Measurements from ENCODE around the gene SPATA20.

The SPATA20 gene

DNA sequence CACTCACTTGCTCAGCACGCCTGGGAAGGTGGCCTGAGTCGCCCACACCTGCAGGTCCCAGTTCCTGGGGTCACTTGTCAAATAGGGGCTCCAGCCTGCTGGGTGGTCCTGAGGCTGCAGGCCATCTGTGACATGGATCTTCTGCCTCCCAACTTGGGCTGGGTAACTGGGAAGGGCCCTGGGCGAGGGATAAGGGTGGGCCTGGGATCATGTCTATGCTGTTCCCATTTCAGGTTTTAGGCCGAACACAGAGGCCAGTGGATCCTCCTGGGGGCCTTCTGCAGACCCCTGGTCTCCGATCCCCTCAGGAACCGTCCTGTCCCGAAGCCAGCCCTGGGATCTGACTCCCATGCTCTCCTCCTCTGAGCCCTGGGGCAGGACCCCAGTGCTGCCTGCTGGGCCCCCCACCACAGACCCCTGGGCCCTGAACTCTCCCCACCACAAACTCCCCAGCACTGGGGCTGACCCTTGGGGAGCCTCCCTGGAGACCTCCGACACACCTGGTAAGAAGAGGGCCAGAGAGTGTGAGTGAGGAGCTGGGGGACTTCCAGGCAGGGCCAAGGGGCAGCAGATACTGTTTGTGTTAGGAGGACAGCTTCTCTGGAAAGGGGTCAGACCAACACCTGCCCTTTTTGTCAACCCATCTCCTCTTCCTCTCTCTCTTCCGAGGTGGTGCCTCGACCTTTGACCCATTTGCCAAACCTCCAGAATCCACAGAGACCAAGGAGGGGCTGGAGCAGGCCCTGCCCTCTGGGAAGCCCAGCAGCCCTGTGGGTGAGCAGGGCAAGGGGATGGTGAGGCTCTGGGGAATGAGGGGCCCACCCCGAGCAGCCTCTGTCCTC lies 6.2 kb upstream of the SPATA20 start:
- no peak for DNase-seq

GRCh38 chr17:50541402-50541715 lies 5.6 kb upstream of the SPATA20 start:
- DNase-seq = peak in 1 of 2 donors; percentile 32

DNA sequence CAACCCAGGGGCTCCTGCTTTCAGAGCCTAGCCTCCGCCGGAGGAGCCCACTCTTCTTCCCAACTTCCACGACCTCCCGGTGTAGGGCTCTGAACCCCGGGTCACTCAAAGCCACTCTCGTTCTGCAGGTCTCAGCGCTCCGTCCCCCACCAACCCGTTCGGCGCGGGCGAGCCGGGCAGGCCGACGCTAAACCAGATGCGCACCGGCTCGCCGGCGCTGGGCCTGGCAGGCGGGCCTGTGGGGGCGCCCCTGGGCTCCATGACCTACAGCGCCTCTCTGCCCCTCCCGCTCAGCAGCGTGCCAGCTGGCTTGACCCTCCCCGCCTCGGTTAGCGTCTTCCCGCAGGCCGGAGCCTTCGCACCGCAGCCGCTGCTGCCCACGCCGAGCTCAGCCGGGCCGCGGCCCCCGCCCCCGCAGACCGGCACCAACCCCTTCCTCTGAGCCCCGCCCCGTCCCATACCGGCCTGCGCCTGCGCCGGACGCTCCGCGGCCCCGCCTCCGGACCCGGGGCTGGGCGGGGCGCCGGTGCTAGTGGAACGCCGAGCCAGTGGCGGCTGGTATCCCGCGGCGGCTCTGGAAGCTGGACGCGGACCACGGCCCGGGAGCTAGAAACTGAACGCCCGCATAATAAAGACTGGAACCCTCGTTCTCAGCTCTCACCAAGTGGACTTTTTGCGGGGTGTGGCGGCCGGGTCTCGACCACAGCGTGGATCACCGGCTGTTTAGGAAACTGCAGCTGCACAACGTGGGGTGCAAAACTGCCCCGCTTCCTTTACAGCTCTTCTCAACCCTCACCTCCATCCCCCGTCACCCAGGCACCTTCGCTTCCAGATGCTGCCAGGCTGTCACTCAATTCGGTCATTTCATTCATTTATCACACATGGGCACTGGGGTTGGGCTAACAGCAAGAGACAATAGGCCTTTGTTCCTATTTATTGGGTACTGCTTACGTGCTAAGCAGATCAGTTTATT lies 5.0 kb upstream of the SPATA20 start:
- peak; percentile 68 to 84 for DNase-seq

- DNase-seq = no peak
Observed at GRCh38 chr17:50542795-50543774, 3.9 kb upstream of the SPATA20 start.

DNA sequence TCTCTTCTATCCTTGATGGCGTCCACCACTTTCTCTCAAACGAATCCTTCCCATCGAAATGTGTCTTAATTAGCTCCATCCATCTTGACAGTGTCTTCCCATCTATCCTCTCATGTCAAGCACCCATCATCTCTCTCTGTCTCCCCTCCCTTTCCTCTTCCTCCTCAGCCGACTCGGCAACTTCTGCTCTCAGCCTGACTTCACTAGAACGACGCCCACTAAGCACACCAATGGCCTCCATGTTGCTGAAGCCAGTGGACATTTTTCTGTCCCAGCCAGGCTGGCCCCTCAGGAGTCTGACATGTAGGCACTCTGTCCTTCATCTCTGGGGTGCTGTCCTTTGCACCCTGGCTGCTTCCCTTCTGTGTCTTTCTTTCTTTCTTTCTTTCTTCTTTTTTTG lies 2.5 kb upstream of the SPATA20 start:
- no peak for DNase-seq

DNA sequence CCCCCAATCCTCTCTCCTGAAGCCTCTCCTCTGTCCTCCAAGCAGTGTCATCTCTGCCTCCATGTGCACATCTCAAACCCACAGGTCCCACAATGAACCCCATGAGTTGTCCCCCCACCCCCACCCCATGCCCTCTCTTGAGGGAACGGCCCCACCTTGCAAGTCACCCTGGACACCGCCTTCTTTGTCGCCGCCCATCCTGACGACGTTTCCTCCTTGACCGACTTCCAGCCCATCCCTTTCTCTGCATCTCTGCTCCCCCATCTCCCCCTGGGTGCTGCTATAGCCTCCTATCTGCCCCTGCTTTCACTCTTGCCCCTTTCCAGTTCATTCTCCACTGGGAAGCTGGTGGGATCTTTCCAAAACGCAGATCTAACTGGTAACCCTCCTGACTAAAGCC lies 1.7 kb upstream of the SPATA20 start:
- no peak for DNase-seq

DNA sequence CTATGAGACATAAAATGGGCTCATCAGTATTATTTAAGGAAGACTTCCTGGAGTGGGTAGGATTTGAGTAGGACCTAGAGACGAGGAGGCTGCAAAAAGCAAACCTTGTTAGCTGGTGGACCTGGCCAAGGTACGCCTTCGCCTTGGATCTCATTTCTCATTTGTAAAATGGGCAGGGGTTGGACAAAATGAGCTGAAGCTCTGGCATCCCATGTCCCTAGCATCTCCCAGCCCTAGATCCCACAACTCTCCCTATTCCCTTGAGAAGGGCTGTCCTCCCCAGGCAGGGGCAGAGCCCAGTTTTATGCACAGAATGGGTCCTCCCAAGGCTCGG lies 306 bp upstream of the SPATA20 start:
- no peak for DNase-seq

DNA sequence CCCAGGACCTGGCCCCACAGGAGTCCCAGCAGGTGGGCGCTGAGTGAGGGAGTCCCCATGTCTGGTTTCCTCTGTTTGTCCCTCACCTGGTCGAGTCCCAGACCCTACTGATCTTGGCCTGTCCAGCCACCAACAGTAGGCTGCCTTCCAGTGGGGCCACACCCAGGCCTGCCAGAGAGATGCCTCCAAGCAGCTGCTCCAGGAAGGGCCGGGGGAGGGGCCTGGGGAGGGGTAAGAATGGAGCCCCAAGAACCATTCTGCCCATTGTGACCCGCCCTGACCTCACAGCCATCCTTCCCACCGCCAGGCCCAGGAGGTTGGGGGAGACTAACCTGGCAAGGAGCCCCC lies 736 bp downstream of the SPATA20 start:
- DNase-seq = no peak

- DNase-seq = no peak
Observed at GRCh38 chr17:50548831-50549230, 1.9 kb downstream of the SPATA20 start.

DNA sequence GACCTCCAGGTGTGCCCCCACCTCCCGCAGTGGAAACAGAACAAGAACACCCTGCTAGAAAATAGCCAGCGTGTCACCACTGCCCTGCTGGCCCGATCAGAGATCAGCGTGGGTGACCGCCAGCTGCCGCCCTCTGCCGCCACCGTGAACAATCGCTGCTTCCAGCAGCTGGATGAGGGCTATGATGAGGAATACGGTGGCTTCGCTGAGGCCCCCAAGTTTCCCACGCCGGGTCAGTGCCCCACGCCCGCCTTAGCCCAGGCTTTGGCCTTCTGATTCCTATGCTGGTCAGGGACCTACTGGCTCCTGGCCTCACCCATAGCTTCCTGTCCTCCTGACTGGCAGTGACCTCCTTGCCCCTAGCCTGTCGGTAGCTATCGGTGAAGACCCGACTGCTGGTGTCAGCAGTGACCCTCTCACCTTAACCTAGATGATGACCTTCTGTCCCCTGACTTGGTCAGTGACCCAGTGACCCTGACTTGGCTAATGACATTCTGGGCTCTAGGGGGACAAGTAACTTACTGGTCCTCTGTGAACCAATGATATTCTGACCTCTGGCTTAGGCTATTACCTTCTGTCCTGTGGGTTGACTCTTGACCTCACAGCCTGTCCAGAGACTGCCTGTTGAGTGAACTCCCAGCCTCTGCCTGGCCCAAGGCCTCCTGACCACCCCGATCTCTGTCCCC lies 2.4 kb downstream of the SPATA20 start:
- DNase-seq = no peak

- DNase-seq = no peak
Observed at GRCh38 chr17:50549969-50550368, 3.0 kb downstream of the SPATA20 start.

GRCh38 chr17:50550661-50551432 lies 3.9 kb downstream of the SPATA20 start:
- DNase-seq = peak; percentile 65 to 81

GRCh38 chr17:50551433-50551815 lies 4.5 kb downstream of the SPATA20 start:
- no peak for DNase-seq

DNA sequence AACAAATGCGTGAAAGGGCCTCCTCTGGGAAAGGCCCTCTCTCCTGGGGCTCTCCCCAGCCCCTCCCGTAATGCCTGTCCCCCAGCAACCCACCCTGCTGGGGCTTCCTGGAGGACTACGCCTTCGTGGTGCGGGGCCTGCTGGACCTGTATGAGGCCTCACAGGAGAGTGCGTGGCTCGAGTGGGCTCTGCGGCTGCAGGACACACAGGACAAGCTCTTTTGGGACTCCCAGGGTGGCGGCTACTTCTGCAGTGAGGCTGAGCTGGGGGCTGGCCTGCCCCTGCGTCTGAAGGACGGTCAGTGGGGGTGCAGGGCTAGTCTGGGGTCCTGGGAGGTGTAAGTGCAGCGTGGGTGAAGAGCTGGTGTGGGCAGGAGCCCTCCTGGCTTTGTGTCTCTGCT lies 4.9 kb downstream of the SPATA20 start:
- DNase-seq = no peak

DNA sequence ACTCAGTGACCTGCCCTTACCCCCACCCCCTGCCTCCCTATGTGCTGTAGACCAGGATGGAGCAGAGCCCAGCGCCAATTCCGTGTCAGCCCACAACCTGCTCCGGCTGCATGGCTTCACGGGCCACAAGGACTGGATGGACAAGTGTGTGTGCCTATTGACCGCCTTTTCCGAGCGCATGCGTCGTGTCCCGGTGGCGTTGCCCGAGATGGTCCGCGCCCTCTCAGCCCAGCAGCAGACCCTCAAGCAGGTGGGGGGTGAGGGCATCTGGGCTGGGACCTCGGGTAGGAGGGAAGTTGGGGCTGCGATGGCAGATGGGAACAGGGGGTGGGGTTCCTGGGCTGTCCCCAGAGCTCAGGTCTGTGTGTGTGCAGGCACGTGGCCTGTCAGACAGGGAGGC lies 7.2 kb downstream of the SPATA20 start:
- no peak for DNase-seq

- DNase-seq = no peak
Observed at GRCh38 chr17:50556803-50557202, 9.8 kb downstream of the SPATA20 start.

GRCh38 chr17:50557630-50558029 lies 10.7 kb downstream of the SPATA20 start:
- no peak for DNase-seq

GRCh38 chr17:50558091-50558490 lies 11.1 kb downstream of the SPATA20 start:
- DNase-seq = no peak

DNA sequence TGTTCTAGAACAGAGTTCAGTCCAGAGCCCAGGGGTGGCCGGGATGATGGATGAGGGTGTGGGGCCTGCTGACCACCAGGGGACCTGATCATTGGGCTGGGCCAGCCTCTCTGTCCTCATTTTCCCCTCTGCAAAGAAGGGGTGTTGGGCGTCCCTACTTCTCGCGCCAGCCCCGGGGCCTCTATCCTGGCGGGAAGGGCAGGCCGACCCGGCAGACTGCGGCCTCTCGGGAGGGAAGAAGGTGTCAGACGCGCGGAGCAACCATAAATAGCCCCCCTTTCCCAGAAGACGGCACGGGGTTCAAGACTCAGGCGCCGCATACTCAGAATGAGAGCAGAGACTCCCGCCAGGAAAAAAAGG lies 11.6 kb downstream of the SPATA20 start:
- DNase-seq = no peak

- no peak for DNase-seq
Observed at GRCh38 chr17:50558941-50559614, 12.1 kb downstream of the SPATA20 start.

GRCh38 chr17:50559674-50560184 lies 12.8 kb downstream of the SPATA20 start:
- no peak for DNase-seq

Data from hippocampal formation (tissue), 2 donors.